HG02642 (cell line): ENCODE data around the gene PDPK1.
"Not testable (repeated sequence)": the region's sequence is repeated elsewhere in the genome, so short reads cannot be mapped to it uniquely, and the experiment has no call there.

Experiments
- ATAC-seq: cut with Tn5 transposase; IDR thresholded peaks from one replicate; pipeline ENCODE4 v1.9.1; 2021; ENCODE audit warnings: mild to moderate bottlenecking; ENCODE audit not compliant: unreplicated experiment, poor library complexity

Gene PDPK1

DNA sequence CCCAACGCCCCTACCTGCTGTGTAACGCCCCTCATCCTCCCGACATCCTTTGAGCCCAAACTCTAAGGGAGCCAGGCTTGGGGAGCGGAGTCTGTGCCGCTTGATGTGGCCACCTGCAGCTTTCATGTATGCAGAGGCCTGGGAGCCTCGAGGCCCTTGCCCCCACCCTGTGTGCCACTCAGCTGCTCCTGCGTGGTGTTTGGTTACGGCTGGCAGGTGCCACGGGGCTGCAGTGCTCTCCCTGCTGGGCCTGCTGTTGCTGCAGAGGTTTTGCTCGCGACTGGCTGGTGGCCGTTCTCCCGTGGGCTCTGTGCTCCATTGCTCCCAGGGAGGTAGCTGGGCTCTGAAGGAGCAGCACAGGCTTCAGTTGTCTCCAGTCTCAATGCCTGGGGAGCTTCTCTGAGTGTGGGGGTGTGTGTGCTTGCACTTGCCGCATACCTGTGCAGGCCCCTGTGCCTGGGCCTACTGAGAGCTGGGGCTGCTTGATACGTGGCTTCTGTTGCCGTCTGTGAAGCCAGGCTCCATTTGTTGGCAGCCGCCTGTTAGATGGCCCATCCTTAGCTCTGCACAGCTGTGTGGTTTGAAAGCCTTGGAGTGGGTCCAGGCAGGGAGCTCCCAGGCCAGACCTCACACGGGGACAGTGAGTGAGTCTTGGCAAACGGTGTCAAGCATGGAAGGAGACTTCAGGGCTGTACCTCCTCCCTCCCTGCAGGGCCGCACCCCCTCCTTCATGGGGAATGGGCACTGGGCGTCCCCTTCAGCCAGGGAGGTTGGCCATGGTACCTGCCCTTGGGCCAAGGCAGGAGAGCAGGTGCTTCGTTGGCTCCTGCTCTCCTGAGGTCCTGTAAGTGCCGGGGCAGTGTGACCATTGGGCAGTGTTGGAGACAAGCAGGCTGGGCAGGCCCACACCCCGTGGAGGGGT lies 47.2 kb downstream of the PDPK1 start:
- ATAC-seq = no peak

DNA sequence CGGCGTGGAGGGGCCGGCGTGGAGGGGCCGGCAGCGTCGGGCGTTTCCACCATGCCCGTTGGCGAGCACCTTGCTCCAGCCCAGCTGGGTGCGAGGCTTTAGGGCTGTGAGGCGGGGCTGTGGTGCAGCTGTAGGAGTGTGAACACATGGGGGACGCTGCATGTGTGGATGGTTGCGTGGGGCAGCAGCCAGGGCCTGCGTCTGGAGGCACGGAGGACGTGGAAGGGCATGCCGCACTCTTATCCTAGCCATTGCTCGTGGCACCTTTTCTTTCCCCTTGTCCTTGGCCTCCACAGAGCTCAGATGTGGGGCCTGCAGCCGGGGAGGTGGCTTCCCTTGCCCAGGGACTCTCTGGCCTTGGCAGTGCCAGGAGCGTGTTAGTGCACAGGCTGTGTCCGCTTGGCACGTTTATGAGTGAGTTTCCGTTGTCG lies 47.8 kb downstream of the PDPK1 start:
- no peak for ATAC-seq

DNA sequence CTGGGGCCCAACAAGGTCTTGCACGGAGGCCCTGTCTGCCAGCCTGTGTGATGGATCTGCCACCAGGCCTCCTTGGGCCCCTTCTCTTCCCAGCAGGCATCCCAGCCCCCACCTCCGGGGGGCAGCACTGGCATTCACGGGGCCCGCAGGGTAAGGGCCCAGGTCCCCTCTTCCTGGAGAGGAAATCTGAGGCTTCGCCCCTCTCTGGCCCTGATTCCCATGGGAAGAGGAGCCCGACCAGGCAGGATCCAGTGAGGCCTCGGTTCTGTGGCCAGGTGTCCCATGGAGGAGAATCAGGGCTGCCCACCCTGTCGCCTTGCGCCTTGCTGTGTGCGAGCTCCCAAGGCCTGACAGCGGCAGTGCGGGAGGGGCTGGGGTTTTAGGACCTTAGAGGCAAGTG lies 48.4 kb downstream of the PDPK1 start:
- ATAC-seq = no peak

DNA sequence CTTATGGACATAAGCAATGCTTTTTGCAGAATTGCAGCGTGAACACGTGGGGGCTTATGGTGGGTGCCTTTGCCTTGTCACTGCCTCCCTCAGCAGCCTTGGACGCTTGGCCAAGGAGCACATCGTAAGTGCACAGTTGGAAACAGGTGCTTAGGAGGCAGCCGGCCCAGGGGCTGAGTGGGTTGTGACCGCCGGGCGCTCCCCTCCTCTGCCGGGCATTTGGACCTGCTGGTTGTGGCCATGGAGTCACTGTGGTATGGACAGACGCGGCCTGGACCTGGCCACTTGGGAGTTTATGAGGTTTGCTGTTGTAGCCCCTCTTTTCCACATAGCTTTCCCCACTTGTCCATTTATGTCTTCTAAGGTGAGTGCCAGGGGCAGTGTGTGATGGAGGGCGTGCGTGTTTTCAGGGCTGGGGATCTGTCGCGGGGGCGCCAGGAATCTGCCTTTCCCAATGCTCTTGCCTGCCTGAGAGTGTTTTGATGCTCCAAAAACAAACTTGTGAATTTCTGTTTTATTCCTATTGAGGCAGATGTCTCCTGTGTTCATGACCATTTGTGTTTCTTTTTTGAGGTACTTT lies 49.2 kb downstream of the PDPK1 start:
- no peak for ATAC-seq

DNA sequence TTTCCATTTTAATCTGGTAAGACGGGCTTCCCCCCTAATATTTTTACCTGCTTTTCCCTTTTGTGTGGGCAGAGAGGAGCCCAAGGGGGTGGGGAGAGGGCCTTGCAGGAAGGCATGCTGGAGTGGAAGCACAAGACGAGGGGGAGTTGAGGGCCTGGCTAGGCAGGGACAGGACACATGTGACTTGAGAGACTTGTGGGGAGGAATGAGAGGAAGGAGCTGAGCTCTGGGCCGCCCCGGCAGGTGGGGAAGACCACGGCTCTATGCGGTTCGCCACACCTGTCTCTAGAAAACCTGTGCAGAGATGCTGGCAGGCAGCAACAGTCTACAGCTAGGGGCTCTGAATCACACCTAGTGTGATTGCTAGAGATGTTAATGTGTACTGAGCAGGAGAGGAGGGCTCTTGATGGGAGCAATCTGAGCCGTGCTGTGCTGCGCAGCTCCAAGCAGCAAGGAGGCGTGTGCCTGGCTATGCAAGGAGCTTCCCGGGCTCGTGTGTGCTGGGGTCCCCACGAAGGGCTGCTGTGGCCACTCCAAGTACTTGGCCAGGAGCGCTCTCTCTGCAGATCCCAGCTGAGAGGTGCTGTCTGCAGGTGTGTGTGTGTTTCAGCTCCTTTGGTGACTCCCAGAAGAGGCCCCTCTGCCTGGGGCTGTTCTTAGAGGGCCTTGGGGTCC lies 50.2 kb downstream of the PDPK1 start:
- ATAC-seq = no peak

DNA sequence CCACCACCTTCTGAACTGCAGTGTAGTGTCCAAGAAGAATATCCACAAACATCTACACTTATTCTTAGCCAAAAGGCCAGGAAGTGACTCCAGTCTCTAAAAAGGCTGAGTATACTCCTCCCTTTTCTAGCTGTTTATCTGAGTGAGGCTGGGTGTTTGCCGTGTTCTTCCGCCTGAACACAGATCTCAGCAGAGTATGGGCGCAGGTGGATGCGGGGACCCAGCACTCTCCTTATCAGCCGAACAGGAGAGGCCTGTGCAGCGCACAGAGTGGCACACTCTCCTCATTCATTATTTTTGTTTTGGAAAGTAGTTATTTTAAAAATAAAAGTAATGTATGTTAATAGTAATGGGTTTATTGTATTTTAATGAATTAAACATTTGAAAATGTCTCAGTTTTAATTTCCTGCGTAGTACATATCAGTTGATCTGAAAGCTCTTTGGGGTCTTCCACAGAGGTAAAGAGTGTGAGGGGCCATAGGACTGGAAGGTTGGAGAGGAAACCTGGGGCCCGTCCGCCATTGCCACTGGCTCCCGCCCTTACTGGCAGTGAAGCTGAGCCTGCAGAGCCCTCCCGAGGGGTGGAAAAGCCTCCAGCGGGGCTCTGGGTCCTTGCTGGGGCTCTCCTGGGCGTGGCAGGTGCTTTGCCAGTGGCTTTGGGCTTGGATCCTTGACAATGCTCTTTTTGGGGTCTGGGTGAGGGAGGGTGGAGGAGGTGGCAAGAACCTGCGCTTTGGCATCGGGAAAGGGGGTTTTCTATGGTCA lies 53.8 kb downstream of the PDPK1 start:
- ATAC-seq = no peak

DNA sequence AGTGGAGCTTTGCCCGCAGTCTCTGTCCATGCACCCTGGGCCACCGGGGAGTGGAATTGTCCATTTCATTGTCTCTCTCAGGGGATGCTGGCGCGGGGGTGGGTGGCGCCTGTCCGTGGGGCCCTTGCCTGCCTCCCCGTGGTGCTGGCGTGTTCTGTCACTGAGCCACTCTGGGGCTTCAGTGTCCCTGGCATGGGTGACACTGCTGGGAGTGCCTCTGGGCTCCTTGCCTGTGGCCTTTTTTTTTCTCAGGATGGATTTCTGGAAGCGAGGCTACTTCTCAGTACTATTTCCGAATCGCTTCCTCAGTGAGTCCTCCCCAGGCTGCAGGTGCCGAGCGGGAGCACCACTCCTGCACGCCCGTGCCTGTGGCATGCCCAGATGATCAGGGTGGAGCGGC lies 55.0 kb downstream of the PDPK1 start:
- ATAC-seq = no peak

DNA sequence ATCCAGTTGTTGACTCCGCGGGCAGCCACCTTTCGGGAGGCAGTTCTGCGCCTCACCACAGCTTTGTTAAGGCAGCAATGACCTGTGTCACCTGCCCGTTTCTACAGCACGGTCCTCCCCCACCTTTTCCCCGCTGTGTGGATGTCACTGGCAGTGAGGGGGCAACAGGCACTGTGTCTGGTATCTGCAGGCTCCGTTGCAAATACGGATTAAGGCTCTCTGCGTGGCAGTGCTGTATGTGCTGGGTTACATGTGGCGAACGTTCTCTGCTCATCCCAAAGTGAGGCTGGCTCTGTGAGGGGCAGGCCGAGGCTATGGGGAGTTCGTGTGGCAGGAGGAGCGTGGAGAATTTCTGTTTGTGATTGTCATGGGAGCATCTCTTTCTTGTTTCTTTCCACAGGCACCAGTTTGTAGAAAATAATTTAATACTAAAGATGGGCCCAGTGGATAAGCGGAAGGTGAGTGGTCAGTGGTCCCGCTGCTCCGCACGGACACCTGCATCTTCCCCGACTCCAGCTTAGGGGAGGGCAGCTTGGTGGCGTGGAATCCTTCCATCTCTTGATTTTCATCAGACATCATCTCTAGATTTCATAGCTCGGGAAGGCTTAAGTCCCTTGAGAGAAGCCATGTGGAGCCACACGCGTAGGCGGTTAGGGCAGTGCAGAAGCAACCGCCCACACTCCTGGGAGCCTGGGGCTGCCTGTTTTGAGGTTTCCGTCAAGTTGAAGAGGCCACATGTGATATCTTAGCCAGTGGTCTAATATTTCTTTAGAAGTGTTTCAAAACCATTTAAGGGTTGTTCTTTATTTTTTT lies 57.8 kb downstream of the PDPK1 start:
- no peak for ATAC-seq

DNA sequence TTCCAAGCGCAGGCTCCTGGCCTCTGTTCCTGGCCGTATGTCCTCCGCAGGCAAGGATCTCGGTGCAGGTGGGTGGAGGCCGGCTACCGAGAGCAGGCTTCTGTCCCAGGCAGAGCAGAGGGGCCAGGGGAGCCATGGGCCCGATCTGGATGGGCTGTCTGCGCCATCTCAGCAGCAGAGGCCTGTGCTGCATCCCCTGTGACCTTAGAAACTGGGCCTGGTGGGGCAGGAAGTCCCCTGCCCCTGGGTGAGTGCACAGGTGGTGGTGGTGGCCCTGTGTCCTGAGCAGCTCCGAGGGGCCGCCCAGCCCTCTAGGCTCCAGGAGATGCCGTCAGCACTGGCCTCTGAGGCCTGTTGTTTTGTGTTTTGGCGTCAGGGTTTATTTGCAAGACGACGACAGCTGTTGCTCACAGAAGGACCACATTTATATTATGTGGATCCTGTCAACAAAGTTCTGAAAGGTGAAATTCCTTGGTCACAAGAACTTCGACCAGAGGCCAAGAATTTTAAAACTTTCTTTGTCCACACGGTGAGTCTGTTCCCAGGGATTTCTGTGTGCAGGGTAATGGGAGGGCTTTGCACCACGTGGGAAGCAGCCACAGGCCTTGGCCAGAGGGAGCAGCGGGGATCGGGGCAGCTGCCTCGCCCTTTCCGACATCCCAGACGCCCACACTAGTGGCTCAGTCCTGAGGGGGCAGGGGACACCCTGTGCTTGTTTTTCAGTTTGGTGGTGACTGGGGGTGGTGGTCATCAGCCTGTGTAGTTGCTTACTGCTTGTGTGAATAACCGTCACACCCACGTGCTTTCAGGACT lies 59.1 kb downstream of the PDPK1 start:
- ATAC-seq = no peak

DNA sequence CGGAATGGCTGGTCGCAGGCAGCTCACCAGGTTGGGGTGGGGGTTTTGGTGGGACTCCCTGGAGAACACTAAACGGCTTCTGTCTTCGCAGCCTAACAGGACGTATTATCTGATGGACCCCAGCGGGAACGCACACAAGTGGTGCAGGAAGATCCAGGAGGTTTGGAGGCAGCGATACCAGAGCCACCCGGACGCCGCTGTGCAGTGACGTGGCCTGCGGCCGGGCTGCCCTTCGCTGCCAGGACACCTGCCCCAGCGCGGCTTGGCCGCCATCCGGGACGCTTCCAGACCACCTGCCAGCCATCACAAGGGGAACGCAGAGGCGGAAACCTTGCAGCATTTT lies 59.7 kb downstream of the PDPK1 start:
- ATAC-seq = no peak

DNA sequence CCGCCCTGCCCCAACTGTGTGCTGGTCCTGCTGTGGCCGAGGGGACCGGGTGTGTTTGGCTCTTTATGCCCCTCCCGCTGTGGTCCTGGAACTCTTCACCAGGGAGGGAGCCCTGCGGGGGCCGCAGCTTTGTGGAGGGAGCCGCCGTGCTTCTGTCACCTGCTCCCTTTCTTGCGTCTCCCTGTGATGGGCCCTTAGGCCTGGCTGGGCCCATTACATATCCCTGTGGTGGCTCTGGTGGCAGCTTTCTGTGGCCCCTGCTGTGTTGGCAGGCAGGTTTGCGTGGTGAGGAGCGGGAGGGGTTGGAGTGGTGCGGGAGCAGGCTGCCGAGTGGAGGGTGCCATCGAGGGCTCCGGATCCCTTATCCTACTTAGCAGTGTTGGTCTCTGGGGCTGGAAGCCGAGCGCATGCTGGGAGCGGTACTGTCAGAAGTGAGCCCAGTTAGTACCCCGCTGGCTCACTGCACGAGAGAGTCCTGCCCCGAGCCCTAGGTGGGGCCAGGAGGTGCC lies 60.4 kb downstream of the PDPK1 start:
- ATAC-seq = no peak

DNA sequence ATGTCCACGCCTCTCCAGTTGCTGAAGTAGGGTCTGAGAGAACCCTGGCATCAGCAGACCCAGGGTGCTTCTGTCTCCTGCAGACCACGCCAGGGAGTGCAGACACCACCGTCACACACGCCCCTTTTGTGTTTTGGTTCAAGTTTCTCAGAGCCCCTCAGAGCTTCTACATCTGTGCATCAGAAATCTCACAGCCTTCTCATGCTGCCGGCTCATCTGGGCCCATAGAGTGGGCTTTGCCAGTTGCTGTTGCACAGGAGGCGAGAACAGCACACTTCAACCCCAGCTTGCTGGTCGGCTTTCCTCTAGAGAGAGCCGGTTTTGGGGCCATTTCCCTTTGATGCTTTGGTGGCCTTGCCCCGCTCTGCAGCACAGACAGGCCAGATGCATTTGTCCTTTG lies 60.9 kb downstream of the PDPK1 start:
- ATAC-seq = no peak

DNA sequence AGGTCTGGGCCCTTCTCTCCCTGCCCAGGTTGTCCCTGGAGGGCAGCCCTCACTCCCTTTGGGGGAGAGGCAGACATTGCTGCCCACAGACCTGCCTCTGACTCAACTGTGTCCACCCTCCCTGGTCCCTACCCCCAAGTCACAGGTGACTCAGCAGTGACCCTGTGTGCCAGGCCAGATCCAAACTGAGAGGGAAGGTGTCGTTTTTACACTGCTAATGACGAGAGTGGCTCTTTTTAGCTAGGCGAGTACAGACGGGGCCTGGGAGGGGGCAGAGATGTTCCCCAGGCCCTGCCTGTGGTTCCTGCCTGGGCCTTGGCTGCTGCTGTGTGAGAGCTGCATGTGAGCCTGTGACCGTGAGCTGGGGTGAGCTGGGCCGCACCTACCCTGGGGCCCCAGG lies 61.3 kb downstream of the PDPK1 start:
- not testable (repeated sequence) for ATAC-seq

DNA sequence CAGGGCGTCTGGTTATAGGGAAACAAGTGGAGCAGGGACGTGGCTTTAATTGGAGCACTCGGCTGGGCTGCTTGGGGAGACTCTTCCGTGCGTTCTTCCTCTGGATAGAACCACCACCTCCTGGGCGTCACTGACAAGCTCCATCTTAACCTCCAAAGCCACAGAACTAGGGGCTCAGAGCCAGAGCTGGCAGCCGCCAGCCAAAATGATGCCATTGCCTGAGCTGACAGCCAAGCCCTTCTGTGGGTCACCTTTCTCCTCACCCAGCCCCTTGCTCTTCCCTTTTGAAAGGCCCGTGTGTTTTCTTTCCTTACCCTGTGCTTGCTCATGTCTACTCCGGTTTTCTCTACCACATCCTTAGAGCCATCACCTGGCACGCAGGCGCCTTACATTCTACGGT lies 62.0 kb downstream of the PDPK1 start:
- not testable (repeated sequence) for ATAC-seq

DNA sequence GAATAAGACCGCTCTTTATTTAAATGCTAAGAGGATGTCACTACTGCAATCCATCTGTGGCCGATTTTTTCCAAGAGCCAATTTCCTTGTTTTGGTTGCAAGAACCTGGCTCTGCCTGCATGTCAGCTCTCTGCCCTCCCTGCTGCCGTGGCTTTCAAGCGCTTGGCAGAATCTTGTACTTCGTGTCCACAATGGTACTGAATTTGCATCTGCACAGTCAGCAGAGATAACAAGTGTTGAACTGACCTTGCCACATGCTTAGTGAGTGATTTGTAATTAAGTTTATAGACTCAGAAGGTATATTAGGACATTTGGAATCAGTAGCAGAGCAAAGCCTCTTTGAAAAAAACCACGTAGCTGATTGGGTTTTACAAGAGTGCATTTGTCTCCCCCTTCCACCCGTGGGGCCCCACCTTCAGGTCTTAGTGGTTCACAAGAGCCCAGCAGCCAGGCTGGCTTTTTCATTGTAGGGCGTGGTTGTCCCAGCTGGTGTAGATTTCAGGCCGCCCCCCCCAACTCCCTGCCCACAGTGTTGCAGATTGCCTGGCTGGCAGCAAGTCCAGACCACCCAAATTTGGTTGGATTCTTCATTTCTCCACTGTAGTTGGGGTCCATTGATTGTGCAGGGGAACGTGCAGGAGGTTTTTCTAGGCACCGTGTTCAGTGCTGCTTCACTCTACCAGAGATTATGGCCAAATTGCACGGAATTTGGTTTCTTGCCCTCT lies 63.6 kb downstream of the PDPK1 start:
- ATAC-seq = not testable (repeated sequence)

DNA sequence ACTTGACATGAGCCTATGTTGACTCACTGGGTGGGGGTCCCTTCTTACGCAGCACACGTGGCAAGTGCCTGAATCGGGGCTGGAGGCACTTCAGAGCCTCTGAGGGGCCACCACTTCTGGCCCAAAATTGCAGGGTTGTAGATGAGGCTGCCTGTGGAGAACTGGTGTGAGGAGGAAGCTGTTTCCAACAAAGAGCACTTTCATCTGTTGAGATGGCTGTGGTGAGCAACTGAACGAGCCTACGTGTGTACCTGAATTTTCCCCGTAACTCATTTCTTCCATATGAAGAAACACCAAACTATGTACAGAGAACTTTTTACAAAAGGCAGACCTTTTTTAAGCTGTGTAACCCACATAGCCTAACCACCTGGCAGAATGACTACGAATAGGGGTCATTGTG lies 64.4 kb downstream of the PDPK1 start:
- ATAC-seq = not testable (repeated sequence)

DNA sequence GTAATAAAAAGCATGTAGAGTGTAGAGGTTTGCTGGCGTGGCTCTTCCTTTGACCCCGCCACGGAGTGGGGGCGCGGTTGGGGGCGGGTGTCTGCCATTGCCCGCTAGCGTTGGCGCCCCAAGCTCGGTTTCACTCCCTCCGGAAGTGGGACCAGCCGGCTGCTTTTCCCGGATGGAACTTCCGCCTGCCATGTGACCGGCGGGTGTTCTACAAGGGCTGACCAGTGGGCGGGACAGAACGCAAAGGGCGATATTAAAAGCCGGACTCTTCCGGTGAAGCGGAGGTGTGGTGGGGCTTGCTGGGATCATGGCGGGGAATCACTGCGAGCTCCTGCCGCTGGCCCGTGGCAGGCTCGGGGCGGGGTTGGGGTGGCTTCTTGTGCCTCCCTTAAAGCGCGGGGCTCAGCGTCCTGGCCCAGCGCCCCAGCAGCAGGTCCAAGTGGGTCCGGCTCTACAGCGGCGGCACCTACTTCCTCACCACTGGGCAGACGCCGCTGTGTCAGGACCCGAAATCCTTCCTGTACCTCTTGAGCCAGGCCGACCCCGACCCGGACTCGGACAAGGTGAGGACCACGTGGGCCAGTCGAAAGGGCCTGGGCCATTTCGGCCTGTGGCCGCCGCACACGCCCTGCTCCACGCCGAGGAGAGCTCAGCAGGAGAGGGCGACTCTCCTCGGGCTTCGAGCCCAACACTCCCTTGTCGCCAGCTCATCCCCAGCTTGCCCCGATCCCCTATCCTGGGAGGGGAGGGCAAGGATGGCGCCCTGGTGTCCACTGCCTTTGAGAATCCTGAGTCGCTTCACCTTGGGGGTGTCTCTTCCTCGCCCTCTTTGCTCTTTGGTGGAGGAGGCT lies 65.6 kb downstream of the PDPK1 start:
- peak; percentile 73 for ATAC-seq
